Melanocyte of skin (primary cell): Measurements from ENCODE around the gene HEBP1. TPM values are rescaled to one million over a fixed set of nuclear protein-coding genes. Genes with fewer than 3 reads are reported as not detected.

Source experiments
- small RNA-seq, 2 donors: library from RNA; depleted of rRNA; stranded (forward); fragments of <200 nt; gene quantifications; one replicate each; pipeline ENCODE3, GENCODE V24; 2012
- total RNA-seq, 2 donors: library from RNA; depleted of rRNA; stranded (reverse); fragments of >200 nt; gene quantifications; 2 replicates each; pipeline ENCODE4 v1.2.3, GENCODE V29; 2012

The HEBP1 gene
- 10 to 100 TPM; 11.4 to 36.6 TPM for total RNA-seq

GRCh38 chr12:12999959-13000615, at the start of gene HEBP1:
Gene HEBP1, minus strand, starts transcription at chr12:13000265. Its CDS starts 151 bp downstream, at chr12:13000114.

GRCh38 chr12:13044002-13044905, 44.2 kb upstream of the HEBP1 start, which contains the start of gene FAM234B:
Gene FAM234B, plus strand, starts transcription at chr12:13044381. Its CDS starts 23 bp downstream, at chr12:13044404.

GRCh38 chr12:12952036-12952435, 48.0 kb downstream of the HEBP1 start, which contains the start of gene GPRC5D:
Gene GPRC5D, minus strand, starts transcription at chr12:12952170. Its CDS starts 1,786 bp downstream, at chr12:12950384.

Small RNA genes lying within 50 kb of the gene (small RNA-seq; reads per million reads assigned to genes)
- gene RF00604 = 0 reads per million in 2 donors

Other genes with a start within 250 kb of the HEBP1 start
- gene APOLD1, start 214.6 kb downstream of the HEBP1 start, total RNA-seq = 100 to 1,000 TPM in 1 of 2 donors, 10 to 100 TPM in 1; 10.3 to 363 TPM
- 10 to 100 TPM; 63.0 to 71.9 TPM for gene DDX47, start 186.9 kb downstream of the HEBP1 start, total RNA-seq
- 10 to 100 TPM; 28.9 to 39.6 TPM for gene GPRC5A, start 108.7 kb downstream of the HEBP1 start, total RNA-seq
- gene GPRC5D, start 48.1 kb downstream of the HEBP1 start, total RNA-seq = not detected
- gene FAM234B, start 44.1 kb upstream of the HEBP1 start, total RNA-seq = 10 to 100 TPM; 12.4 to 17.0 TPM
- not detected for gene GSG1, start 103.4 kb upstream of the HEBP1 start, total RNA-seq
- 100 to 1,000 TPM in 1 of 2 donors, 10 to 100 TPM in 1; 88.9 to 140 TPM for gene EMP1, start 196.5 kb upstream of the HEBP1 start, total RNA-seq